Endodermal cell (in vitro differentiated cells): ENCODE data around the gene GALNS. TPM values are rescaled to one million over a fixed set of nuclear protein-coding genes. Genes with fewer than 3 reads are reported as not detected.

Experiments
- DNase-seq: peaks from one replicate; pipeline ENCODE4 v3.0.0-alpha.2; 2017
- H3K27ac ChIP-seq: 2 replicates; pipeline ENCODE4 v1.5.1; 2013; ENCODE audit warnings: mild to moderate bottlenecking, low read depth, low read length, moderate library complexity
- H3K27me3 ChIP-seq: 2 replicates; pipeline ENCODE4 v1.6.1; 2013; ENCODE audit warnings: mild to moderate bottlenecking, low read length, moderate library complexity; ENCODE audit not compliant: insufficient read depth, control insufficient read depth, poor library complexity, severe bottlenecking
- H3K36me3 ChIP-seq: 2 replicates; pipeline ENCODE4 v1.7.0; 2013; ENCODE audit warnings: mild to moderate bottlenecking, low read length, moderate library complexity; ENCODE audit not compliant: control insufficient read depth, insufficient read depth
- H3K4me1 ChIP-seq: one replicate; pipeline ENCODE4 v1.7.0; 2013; ENCODE audit warnings: low read length; ENCODE audit not compliant: control insufficient read depth, insufficient read depth
- H3K4me3 ChIP-seq: 2 replicates; pipeline ENCODE4 v1.5.1; 2013; ENCODE audit warnings: mild to moderate bottlenecking, low read length, moderate library complexity
- H3K9ac ChIP-seq: 2 replicates; pipeline ENCODE4 v1.6.1; 2013; ENCODE audit warnings: mild to moderate bottlenecking, low read length, moderate library complexity; ENCODE audit not compliant: poor library complexity, severe bottlenecking; ENCODE audit errors: extremely low read depth
- H3K9me3 ChIP-seq: 2 replicates; pipeline ENCODE4 v1.6.1; 2013; ENCODE audit warnings: mild to moderate bottlenecking, low read length, moderate library complexity; ENCODE audit not compliant: control insufficient read depth
- H3K27ac Mint-ChIP-seq: 2 replicates; pipeline ENCODE4 v1.8.0; 2020; ENCODE audit warnings: mixed read lengths
- H3K27me3 Mint-ChIP-seq: 2 replicates; pipeline ENCODE4 v1.8.0; 2021; ENCODE audit warnings: mild to moderate bottlenecking, mixed read lengths; ENCODE audit not compliant: insufficient read depth
- H3K36me3 Mint-ChIP-seq: 2 replicates; pipeline ENCODE4 v1.8.0; 2020; ENCODE audit warnings: low read depth, mixed read lengths
- H3K4me1 Mint-ChIP-seq: 2 replicates; pipeline ENCODE4 v1.8.0; 2020; ENCODE audit warnings: mixed read lengths
- H3K4me3 Mint-ChIP-seq: 2 replicates; pipeline ENCODE4 v1.8.0; 2020; ENCODE audit warnings: mild to moderate bottlenecking, moderate library complexity, mixed read lengths
- H3K9me3 Mint-ChIP-seq: 2 replicates; pipeline ENCODE4 v1.8.0; 2020; ENCODE audit warnings: mild to moderate bottlenecking, mixed read lengths
- WGBS, 2 experiments: methylation state at CpG; one replicate each; pipeline versions ENCODE4 v1.1.5 to v1.1.7; 2013; ENCODE audit warnings: missing lambda C conversion rate in 2 of 2, mixed read lengths in 1 of 2; ENCODE audit not compliant: insufficient coverage in 1 of 2, insufficient read length in 1 of 2; 5-methylcytosine and 5-hydroxymethylcytosine counted together
- total RNA-seq, 2 donors: library from RNA; stranded (reverse); fragmentation: NEBNext Ultra II Directional in 1 of 2; extraction: Animal tissue kit (Norgen Biotek cat#: 25700) in 1 of 2; gene quantifications; 2 replicates in 1 of 2; 3 replicates in 1 of 2; pipeline ENCODE4 v1.2.1, GENCODE V29; 2021
- TF ChIP-seq, protein P1 (sequence below): fragments of 200-600 bp; sonication (generic); conservative IDR thresholded peaks from 2 replicates; pipeline ENCODE4 v1.5.0; 2021; ENCODE audit warnings: antibody characterized with exemption, mild to moderate bottlenecking

The GALNS gene
- total RNA-seq, 2 donors from 2014 or later, result 32.2 to 39.6 TPM

DNA sequence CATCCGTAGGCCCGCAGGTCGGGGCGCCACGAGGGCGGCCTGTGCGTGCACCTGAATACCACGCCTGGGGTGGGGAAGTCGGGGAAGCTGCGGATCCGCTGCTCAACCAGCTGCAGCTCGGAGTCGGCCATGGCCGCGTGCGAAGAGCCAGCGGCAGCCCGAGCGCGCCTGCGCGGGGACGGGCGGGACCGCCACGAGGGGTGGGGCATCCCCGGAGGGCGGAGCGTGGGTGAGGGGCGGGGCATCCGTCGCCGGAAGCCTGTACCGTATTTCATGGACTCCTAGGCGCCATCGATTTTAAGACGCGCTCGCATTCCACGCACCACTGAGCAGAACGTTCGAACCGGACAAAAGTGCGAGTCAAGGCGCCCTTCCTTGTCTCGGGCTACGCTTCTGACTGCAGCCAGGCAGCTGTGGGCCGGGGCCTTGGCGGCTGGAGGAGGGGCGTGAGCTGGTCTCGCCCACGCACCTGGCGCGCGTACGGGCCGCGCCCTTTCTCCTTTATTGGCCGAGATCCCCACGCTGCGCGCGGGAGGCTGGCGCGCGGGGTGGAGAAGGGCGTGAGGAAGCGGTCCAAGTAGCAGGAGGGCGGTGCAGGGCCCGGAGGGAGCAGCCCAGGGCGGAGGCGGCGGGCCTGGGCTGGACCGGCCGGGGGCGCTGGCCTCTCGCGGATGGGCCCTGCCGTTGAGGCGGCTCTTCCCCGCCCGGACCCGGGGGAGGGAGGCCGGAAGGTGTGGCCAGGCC, 44.8 kb downstream of the GALNS start, which contains the start of gene APRT:
Gene APRT, minus strand, starts transcription at position 160 of the 744 bp plus-strand sequence. Its CDS starts 29 bp downstream, at position 131.
- WGBS, 2 experiments, result 0% methylated on average over 27 to 84 of the region's 84 CpGs
- peak within 1 kb of the TSS; percentile 95 for H3K27ac Mint-ChIP-seq

DNA sequence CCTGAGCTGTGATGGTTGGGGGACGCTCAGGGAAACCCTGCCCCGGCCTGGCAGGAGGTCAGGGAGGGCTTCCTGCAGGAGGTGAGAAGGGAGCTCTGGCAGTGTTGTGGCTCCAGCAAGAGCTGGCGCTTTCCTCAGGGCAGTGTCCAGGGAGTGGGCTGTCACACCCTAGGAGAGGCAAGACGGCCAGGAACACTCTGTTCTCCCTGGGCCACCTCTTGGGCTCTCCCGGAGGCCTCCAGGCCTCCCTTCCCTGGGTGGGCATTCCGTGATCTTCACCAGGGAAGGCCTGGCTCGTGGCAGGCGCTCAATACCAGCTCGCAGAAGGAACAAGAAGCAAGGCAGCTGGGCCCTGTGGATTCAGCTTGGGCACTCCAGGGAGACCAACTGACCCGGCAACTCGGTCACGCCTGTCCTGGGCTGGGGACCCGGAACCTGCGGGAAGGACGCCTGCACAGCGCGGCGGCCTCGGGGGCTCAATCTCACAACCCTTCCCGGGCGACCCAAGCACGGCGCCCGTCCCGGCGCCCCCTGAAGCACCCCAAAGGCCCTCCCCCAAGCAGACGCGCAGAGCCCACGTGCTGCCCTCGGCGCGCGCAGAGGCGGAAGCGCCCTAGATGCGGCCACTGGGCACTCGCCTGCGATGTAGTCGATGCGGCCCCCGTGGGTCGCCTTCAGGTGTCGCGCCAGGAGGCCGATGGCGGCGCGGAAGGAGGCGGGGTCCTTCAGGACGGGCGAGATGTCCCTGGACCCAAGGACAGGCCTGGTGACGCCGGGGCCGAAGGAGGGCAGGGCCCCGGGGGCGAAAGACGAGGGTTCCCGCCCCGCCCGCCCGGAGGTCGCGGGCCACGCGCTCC, 45.6 kb downstream of the GALNS start:
- Histone ChIP-seq H3K36me3 (peaks cover 28% of the 10 kb centered on the region), H3K4me3 (peak overlapping the region; percentile 86), H3K27ac (peak overlapping the region; percentile 64), H3K27me3 (no peaks in the 10 kb centered on the region), H3K4me1 (peaks cover 9% of the 10 kb centered on the region), H3K9ac (peak overlapping the region; percentile 68), H3K9me3 (no peaks in the 10 kb centered on the region)
- Mint-ChIP-seq H3K4me3 (peak overlapping the region; percentile 75), H3K9me3 (no peaks in the 10 kb centered on the region), H3K4me1 (peaks cover 5% of the 10 kb centered on the region), H3K27ac (peak overlapping the region; percentile 78), H3K27me3 (no peaks in the 10 kb centered on the region), H3K36me3 (peaks cover 27% of the 10 kb centered on the region)
- TF ChIP-seq, protein P1, sequence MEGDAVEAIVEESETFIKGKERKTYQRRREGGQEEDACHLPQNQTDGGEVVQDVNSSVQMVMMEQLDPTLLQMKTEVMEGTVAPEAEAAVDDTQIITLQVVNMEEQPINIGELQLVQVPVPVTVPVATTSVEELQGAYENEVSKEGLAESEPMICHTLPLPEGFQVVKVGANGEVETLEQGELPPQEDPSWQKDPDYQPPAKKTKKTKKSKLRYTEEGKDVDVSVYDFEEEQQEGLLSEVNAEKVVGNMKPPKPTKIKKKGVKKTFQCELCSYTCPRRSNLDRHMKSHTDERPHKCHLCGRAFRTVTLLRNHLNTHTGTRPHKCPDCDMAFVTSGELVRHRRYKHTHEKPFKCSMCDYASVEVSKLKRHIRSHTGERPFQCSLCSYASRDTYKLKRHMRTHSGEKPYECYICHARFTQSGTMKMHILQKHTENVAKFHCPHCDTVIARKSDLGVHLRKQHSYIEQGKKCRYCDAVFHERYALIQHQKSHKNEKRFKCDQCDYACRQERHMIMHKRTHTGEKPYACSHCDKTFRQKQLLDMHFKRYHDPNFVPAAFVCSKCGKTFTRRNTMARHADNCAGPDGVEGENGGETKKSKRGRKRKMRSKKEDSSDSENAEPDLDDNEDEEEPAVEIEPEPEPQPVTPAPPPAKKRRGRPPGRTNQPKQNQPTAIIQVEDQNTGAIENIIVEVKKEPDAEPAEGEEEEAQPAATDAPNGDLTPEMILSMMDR, result no peak
- peak; percentile 75 for DNase-seq
- 3 to 12% methylated on average over 22 to 65 of the region's 65 CpGs for WGBS, 2 experiments

More for the DNA sequence above, 44.8 kb downstream of the GALNS start, which contains the start of gene APRT:
- H3K4me1 ChIP-seq, result peaks cover 9% of the 10 kb centered on the region
- TF ChIP-seq, protein P1, result peak; percentile 68
- no peaks in the 10 kb centered on the region for H3K27me3 Mint-ChIP-seq
- peak within 1 kb of the TSS; percentile 91 for H3K27ac ChIP-seq
- H3K4me3 Mint-ChIP-seq, result peak within 1 kb of the TSS; percentile 75
- peak within 1 kb of the TSS; percentile 86 for H3K4me3 ChIP-seq
- H3K9me3 ChIP-seq, result no peaks in the 10 kb centered on the region
- H3K36me3 ChIP-seq, result peaks cover 23% of the 10 kb centered on the region
- peaks cover 23% of the 10 kb centered on the region for H3K36me3 Mint-ChIP-seq
- DNase-seq, result peak; percentile 98
- no peaks in the 10 kb centered on the region for H3K9me3 Mint-ChIP-seq
- no peaks in the 10 kb centered on the region for H3K27me3 ChIP-seq
- peaks cover 5% of the 10 kb centered on the region for H3K4me1 Mint-ChIP-seq
- H3K9ac ChIP-seq, result peak within 1 kb of the TSS; percentile 68

- Histone ChIP-seq H3K36me3 (peaks cover 28% of the 10 kb centered on the region), H3K27ac (no peak overlapping the region), H3K9me3 (no peaks in the 10 kb centered on the region), H3K9ac (peak overlapping the region; percentile 68), H3K4me1 (peaks cover 9% of the 10 kb centered on the region), H3K27me3 (no peaks in the 10 kb centered on the region), H3K4me3 (peak overlapping the region; percentile 86)
- Mint-ChIP-seq H3K27ac (peak overlapping the region; percentile 26), H3K4me3 (peak overlapping the region; percentile 75), H3K36me3 (peaks cover 27% of the 10 kb centered on the region), H3K4me1 (peaks cover 5% of the 10 kb centered on the region), H3K9me3 (no peaks in the 10 kb centered on the region), H3K27me3 (no peaks in the 10 kb centered on the region)
- peak; percentile 70 for DNase-seq
- TF ChIP-seq, protein P1, result no peak
- WGBS, 2 experiments, result 64 to 78% methylated on average over 6 to 12 of the region's 12 CpGs
Measured at GRCh38 chr16:88810166-88810911, 46.4 kb downstream of the GALNS start.
